HG03103 (cell line): ENCODE results near the gene SLC2A10.
A peak's percentile ranks its signal among the peaks of the same experiment; 100 is the strongest.

Experiments used
- ATAC-seq: cut with Tn5 transposase; IDR thresholded peaks from one replicate; pipeline ENCODE4 v1.9.1; 2021; ENCODE audit warnings: low read depth; ENCODE audit not compliant: unreplicated experiment

Gene SLC2A10

DNA sequence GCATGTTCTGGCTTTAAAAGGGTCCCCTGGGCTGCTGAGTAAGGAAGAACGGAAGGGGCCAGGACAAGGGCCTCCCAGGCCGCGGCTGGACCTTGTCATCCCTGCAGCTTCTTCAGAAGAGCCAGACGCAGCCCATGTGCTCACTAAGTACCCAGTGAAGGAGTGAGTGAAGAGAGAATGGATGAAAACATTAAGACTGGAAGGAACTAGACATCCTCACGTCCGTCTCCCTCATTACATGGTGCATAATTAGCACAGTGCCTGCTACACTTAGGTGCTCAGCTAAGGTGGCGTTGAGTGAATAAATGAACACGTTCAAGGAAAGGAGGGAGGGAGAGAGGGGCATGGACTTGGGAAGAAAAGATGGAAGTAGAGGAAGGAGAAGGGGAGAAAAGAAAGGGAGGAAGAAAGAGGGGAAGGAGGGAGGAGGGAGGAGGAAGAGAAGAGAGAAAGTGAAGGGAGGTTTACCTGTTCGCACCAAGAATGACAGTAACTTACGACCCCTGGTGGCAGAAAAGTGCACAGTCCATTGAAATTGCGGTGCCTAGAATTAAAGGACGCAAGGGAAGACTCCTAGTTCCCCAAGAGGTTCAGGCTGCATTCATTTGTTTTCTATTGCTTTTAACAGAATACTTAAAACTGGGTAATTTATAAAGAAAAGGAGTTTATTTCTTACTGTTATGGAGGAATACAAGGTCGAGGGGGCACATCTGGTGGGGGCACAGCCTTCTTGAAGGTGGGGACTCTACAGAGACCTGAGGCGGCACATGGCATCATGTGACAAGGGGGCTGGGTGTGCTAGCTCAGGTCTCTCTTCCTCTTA, 28.2 kb upstream of the SLC2A10 start:
- no peak for ATAC-seq

DNA sequence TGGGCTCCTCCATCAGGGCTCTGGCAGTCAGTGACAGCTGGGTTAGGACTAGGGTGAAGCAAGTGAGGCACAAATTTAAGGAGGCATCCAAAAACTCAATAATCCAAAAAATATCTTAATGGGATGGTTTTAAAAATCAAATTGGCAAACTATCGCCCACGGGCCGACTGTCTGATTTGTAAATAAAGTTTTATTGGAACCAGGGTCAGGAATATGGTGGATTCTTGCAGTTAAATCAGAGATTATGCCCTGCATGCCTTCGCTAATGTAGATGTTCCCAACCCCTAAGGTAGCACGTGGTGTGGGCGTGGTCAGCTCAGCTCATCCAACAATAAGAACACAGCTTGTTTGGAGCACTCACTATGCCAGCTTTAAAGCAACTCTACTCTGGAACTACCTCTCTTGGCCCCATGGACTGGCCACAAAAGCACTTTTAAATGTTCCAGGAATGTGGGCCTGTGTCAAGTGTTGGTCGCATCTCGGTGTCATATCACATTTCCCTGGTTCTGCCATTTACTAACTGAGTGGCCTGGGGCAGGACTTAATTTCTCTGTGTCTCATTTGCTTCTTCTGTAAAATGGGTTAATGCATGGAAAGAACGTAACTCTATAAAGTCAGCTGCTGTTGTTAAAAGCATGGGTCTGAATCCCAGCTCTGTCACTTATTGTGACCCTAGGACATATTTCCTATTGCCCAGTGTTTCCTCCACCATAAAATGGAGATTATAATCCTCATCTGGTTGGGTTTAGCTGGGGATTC, 27.2 kb upstream of the SLC2A10 start:
- ATAC-seq, result no peak

GRCh38 chr20:46683011-46683667, 26.3 kb upstream of the SLC2A10 start:
- ATAC-seq, result no peak

DNA sequence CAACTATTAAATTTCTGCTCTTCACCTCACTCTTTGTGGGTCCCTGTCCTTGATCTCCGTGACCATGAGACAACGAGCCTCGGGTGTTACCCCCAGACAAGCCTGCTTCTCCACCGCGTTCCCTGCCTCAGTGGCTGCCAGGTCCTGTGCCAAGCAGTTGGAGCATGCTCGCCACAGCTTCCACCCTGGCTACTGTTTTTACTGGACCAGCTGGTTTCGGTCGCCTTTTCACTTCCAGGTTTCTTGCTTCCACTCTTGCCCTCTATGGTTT, 25.8 kb upstream of the SLC2A10 start:
- ATAC-seq, result no peak

GRCh38 chr20:46683939-46684750, 25.3 kb upstream of the SLC2A10 start:
- no peak for ATAC-seq

DNA sequence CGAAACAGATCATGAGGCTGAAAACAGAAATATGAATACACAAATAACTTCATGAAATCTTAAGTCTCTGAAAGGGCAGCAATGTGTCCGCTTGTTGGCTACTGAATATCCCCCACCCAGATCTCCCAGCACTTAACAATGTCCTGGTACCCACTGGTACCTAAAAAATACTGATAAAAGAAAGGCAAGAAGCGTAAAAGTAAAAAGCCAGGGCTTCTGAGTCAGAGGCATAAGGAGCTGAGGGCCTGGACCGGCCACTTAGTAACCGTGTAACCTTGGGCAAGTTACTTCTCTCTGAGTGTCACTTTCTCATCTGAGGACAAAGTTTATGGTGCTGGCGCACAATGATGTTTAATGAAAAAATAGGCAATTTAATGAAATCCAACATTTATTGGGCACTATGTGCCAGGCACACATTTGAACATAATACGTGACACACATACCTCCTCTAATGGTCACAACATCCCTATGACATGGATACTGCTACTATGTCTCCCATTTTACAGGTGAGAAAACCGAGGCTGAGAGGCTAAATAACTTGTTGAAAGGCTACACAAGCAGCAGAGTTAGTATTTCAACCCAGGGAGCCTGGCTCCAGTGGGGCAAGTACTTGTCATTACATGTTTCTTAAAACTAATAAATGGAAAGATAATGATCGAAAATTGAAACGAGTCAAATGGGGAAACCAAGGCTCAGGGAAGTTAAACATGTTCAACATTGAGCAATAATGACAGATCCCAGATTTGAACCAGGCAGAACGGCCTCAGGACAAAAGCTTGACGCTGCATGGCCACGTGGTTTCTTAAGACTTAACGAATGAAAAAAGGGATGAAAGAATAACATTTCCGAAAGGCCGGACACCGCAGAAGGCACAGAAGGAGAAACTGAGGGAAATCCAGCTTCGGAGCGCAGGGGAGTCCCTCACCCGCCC, 21.0 kb upstream of the SLC2A10 start:
- ATAC-seq, result no peak

DNA sequence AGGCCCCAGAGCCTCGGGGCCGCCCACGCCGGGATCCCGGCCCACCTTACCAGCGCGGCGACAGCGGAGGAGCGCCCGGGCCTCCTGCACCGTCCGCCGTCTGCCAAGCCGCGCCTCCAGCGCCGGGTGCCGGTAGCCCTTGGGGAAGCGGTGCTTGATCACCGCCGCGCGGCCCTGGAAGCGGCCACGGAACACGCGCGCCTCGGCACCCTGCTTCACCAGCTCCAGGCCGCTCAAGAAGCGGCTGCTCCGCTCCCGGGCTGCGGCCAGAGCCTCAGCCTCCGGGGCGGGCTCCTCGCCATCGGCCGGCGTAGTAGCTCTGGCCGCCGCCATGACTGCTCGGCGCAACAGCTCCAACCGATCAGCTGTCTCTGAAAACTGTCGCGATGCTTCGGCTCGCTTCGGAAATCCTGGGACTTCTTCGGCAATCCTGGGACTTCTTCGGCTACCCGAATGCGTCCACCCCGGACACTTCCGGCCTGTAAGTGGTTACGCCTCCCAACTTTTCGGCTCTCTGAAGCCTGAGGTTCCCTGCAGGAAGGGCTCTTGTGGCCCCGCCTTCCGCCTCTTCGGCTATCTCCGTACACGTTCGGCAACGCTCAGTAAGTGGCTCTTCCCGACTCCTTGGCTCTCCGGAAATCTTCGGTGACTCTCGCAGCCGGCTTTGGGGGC, 20.2 kb upstream of the SLC2A10 start, which contains the start of gene TP53RK:
TSS of gene TP53RK (minus strand) at position 363 of the 672 bp plus-strand sequence. CDS start at position 333, 30 bp downstream.
- peak; percentile 91 for ATAC-seq

- no peak for ATAC-seq
These were observed 19.7 kb upstream of the SLC2A10 start for GRCh38 chr20:46689754-46690085.

GRCh38 chr20:46690219-46691106, 19.0 kb upstream of the SLC2A10 start:
- no peak for ATAC-seq

DNA sequence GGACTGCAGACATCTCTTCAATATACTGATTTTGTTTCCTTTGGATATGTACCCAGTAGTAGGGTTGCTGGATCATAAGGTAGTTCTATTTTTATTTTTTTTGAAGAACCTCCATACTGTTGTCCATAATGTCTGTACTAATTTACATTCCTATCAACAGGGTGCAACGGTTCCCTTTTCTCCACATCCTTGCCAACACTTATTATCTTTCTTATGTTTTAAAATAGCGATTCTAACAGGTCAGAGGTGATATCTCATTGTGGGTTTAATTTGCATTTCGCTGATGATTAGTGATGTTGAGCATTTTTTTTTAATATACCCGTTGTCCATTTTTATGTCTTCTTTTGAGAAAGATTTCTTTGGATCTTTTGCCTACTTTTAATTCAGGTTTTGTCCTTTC, 18.3 kb upstream of the SLC2A10 start:
- no peak for ATAC-seq

DNA sequence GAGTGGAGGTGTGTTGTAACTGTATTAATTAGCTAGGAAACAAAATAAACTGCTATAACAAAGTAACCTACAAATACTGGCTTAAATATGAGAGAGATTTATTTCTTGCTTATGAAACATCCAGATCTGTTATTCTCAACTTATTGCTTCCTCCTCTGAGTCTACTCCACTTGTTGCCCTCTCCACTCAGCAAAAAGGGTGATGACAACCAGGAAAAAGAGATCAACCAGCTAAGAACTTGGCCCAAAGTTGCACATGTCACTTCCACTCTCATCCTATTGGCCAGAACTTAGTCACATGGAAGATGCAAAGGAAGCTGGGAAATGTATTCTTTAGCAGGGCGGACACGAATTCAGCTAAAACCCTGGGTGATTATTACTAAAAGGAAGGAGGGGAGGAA, 15.0 kb upstream of the SLC2A10 start:
- ATAC-seq, result no peak

GRCh38 chr20:46695892-46696291, 13.6 kb upstream of the SLC2A10 start:
- ATAC-seq, result no peak

DNA sequence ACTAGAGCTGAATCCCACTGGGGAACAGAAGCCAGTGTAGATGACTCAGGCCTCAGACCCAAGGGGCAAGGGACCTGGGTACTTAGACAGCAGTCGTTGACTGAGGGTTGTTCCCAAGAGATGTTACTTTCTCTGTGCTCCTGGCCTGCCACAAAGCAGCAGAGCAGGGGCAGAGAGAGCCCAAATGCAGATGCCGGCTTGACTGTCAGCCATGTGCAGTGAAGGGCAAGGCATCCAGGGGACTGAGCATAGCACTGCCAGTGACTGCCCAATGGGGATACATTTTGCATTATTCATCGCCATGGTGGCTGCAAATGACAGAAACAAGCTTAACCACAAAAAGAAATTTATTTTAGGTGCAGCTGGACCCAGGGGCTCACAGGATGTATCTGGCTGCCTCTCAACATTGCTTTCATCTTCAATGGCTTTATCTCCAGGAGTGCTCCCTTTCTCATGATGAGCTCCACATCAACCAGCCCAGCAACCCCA, 12.6 kb upstream of the SLC2A10 start:
- ATAC-seq, result no peak

- ATAC-seq, result no peak
These were observed 10.7 kb upstream of the SLC2A10 start for GRCh38 chr20:46698788-46699187.

DNA sequence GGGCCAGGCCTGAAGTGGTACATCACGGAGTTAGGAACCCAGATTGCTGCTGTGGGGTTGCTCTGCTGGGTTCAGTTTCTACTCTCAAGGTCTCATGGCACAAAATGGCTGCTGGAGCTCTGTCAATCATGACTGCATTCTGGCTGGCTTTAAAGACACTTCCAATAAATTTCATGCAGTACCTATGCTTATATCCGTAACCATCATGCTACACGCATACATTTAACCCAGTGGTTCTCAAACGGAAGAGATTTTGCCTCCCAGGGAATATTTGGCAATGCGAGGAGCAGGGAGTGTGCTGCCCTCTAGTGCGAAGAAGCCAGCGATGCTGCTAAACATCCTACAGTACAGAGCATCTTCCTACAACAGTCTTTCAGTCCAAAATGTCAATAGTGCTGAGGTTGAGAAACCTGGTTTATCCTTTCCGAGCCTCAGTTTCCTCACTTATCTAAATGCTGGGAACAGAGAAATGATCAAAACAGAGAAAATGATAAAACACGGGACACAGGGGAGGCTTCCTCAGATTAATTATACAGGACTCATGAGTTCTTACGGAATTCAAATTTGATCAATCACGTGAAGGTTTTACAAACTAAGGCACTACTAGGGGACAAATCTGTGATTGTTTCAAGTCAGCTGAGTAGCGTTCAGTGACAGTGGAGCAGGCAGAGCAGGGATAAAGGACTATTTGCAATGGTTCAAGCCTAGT, 9.6 kb upstream of the SLC2A10 start:
- ATAC-seq, result no peak

DNA sequence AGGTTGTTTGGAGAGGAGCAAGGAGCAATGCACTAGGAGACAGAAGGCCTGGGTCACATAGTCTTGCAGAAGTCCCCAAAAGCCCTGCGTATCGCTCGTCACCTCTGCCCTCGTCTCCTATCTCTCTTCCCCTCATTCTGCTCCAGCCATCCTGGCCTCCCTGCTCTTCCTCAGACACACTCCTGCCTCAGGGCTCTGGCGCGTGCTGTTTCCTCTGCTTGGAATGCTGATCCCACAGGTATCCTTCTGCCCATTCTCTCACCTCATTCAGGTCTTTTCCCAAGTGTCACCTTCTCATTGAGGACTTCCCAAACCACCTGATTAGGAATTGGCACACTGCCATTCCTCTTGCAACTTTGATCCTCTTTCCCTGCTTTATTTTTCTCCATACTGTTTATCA, 9.0 kb upstream of the SLC2A10 start:
- ATAC-seq, result no peak

DNA sequence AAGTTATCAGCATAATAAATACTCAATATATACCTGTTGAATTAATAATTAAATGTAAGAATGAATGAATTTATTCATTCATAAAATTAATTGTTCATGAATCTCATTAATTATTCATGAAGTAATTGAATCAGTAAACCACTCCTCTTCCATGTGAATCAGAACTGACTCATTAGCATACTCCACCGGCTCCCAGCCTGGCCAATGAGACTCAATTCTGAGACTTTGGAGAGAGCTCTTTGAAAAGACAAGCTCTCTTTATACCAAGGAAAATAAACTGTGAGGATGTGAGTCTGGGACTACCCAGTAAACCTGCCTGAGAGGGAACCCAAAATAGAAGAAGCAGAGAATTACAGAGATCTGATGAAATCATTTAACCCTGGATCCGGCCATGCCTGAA, 8.4 kb upstream of the SLC2A10 start:
- ATAC-seq, result no peak

GRCh38 chr20:46701556-46701955, 7.9 kb upstream of the SLC2A10 start:
- ATAC-seq, result no peak
